ENCODE data around the gene TMEM123.
"Not testable (repeated sequence)": the region's sequence is repeated elsewhere in the genome, so short reads cannot be mapped to it uniquely, and the experiment has no call there.

The TMEM123 gene

GRCh38 chr11:102448869-102449224 is 3.7 kb downstream of the TMEM123 start:
- DNase-seq (ENCODE audit: low spot score) = no peak

GRCh38 chr11:102447941-102448868 is 4.4 kb downstream of the TMEM123 start:
- no peak for DNase-seq (ENCODE audit: low spot score)

- DNase-seq (ENCODE audit: low spot score) = no peak
These were observed 5.4 kb downstream of the TMEM123 start for GRCh38 chr11:102447193-102447592.

GRCh38 chr11:102446606-102447005 is 6.0 kb downstream of the TMEM123 start:
- peak; percentile 74 for DNase-seq (ENCODE audit: low spot score)

- not testable (repeated sequence) for DNase-seq (ENCODE audit: low spot score)
These were observed 7.9 kb downstream of the TMEM123 start for GRCh38 chr11:102444693-102445092.

GRCh38 chr11:102444142-102444541 is 8.4 kb downstream of the TMEM123 start:
- DNase-seq (ENCODE audit: low spot score) = not testable (repeated sequence)

- not testable (repeated sequence) for DNase-seq (ENCODE audit: low spot score)
These were observed 13.6 kb downstream of the TMEM123 start for GRCh38 chr11:102439063-102439363.

GRCh38 chr11:102438311-102439062 is 14.1 kb downstream of the TMEM123 start:
- DNase-seq (ENCODE audit: low spot score) = no peak

GRCh38 chr11:102437727-102438126 is 14.8 kb downstream of the TMEM123 start:
- no peak for DNase-seq (ENCODE audit: low spot score)

GRCh38 chr11:102436976-102437375 is 15.6 kb downstream of the TMEM123 start:
- no peak for DNase-seq (ENCODE audit: low spot score)

GRCh38 chr11:102436561-102436960 is 16.0 kb downstream of the TMEM123 start:
- no peak for DNase-seq (ENCODE audit: low spot score)

- DNase-seq (ENCODE audit: low spot score) = no peak
These were observed 16.9 kb downstream of the TMEM123 start for GRCh38 chr11:102435688-102436087.

GRCh38 chr11:102433571-102433970 is 19.0 kb downstream of the TMEM123 start:
- DNase-seq (ENCODE audit: low spot score) = not testable (repeated sequence)

GRCh38 chr11:102432560-102432959 is 20.0 kb downstream of the TMEM123 start:
- DNase-seq (ENCODE audit: low spot score) = not testable (repeated sequence)

- DNase-seq (ENCODE audit: low spot score) = no peak
These were observed 21.2 kb downstream of the TMEM123 start for GRCh38 chr11:102431404-102431803.

GRCh38 chr11:102430158-102430836 is 22.3 kb downstream of the TMEM123 start:
- DNase-seq (ENCODE audit: low spot score) = no peak

- DNase-seq (ENCODE audit: low spot score) = no peak
These were observed 22.9 kb downstream of the TMEM123 start for GRCh38 chr11:102429691-102430090.

GRCh38 chr11:102429226-102429625 is 23.3 kb downstream of the TMEM123 start:
- no peak for DNase-seq (ENCODE audit: low spot score)

- DNase-seq (ENCODE audit: low spot score) = no peak
These were observed 23.9 kb downstream of the TMEM123 start for GRCh38 chr11:102428696-102429095.

GRCh38 chr11:102427068-102427467 is 25.5 kb downstream of the TMEM123 start:
- no peak for DNase-seq (ENCODE audit: low spot score)

- DNase-seq (ENCODE audit: low spot score) = no peak
These were observed 26.0 kb downstream of the TMEM123 start for GRCh38 chr11:102426570-102426969.

- no peak for DNase-seq (ENCODE audit: low spot score)
These were observed 26.6 kb downstream of the TMEM123 start for GRCh38 chr11:102426000-102426399.

- DNase-seq (ENCODE audit: low spot score) = no peak
These were observed 28.6 kb downstream of the TMEM123 start for GRCh38 chr11:102423936-102424335.

Measured in AG08396 (cell line).